ENCODE results near the gene NTM.

DNA sequence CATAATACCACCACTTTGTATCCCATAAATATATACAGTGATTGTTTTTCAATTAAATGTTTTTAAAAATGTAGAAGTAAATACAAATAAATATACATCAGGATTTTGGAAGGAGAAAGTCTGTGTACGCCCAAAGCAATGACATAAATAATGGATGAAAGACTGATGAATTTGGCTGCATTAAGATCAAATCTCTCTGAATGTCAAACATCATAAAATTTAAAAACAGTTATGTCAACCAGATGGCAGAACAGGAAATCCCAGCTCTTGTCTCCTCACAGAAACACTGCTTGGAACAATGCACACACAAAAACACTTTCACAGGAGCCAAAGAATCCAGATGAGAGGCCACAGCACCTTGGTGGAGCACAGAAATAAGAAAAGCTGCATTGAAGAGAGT, 332.9 kb downstream of the NTM start:
- TF ChIP-seq EZH2 (IDR thresholded peaks at IDR 0.05; ENCODE audit: insufficient read depth, poor library complexity, severe bottlenecking) (no peak), EZH2phosphoT487 (IDR thresholded peaks at IDR 0.05; ENCODE audit: insufficient read depth, low read depth) (no peak)

Measured in GM23248 (cell line).